Smooth muscle cell of the pulmonary artery (primary cell): ENCODE measurements around the gene SPACA6. TPM values are rescaled to one million over a fixed set of nuclear protein-coding genes. Genes with fewer than 3 reads are reported as not detected.

ENCODE experiments used
- total RNA-seq: library from RNA; depleted of rRNA; stranded (reverse); fragments of >200 nt; gene quantifications from 2 replicates; pipeline ENCODE4 v1.2.3, GENCODE V29; 2014

SPACA6 gene
- 4.2 and 5.8 TPM in 2 replicates for total RNA-seq

GRCh38 chr19:51693260-51693659 lies at the start of gene SPACA6:
Gene SPACA6 (plus strand): TSS chr19:51693330. CDS start chr19:51693527, 197 bp downstream.

GRCh38 chr19:51646730-51647129 lies 46.4 kb upstream of the SPACA6 start, which contains the start of gene SIGLEC14:
Gene SIGLEC14 (minus strand): TSS chr19:51646825. CDS start chr19:51646759, 66 bp downstream.

GRCh38 chr19:51751655-51752054 lies 58.5 kb downstream of the SPACA6 start, which contains the start of gene FPR1:
Gene FPR1 (minus strand): TSS chr19:51751878. CDS start chr19:51746994, 4,884 bp downstream.

Other genes starting within 250 kb of the SPACA6 start
- not detected in 2 replicates for gene SIGLEC8, start 234.9 kb upstream of the SPACA6 start, total RNA-seq
- gene CEACAM18, start 214.8 kb upstream of the SPACA6 start, total RNA-seq = not detected in 2 replicates
- gene SIGLEC12, start 191.5 kb upstream of the SPACA6 start, total RNA-seq = not detected in 2 replicates
- not detected in 2 replicates for gene SIGLEC6, start 161.7 kb upstream of the SPACA6 start, total RNA-seq
- gene ZNF175, start 122.0 kb upstream of the SPACA6 start, total RNA-seq = 8.9 and 9.1 TPM in 2 replicates
- not detected in 2 replicates for gene SIGLEC5, start 62.9 kb upstream of the SPACA6 start, total RNA-seq
- gene SIGLEC14, start 46.5 kb upstream of the SPACA6 start, total RNA-seq = not detected in 2 replicates
- gene HAS1, start 30.7 kb downstream of the SPACA6 start, total RNA-seq = 0.03 and 4.8 TPM in 2 replicates
- 0.20 TPM in 1 of 2 replicates, not detected in the other for gene FPR1, start 58.5 kb downstream of the SPACA6 start, total RNA-seq
- gene FPR2, start 67.8 kb downstream of the SPACA6 start, total RNA-seq = 0.07 TPM in 1 of 2 replicates, not detected in the other
- gene FPR3, start 101.8 kb downstream of the SPACA6 start, total RNA-seq = 0.07 and 0.17 TPM in 2 replicates
- gene ZNF577, start 194.6 kb downstream of the SPACA6 start, total RNA-seq = 7.6 and 8.3 TPM in 2 replicates
- gene ZNF649, start 211.7 kb downstream of the SPACA6 start, total RNA-seq = 4.7 and 5.4 TPM in 2 replicates
- gene ZNF613, start 234.1 kb downstream of the SPACA6 start, total RNA-seq = 5.7 and 7.6 TPM in 2 replicates